SK-N-MC (cell line): ENCODE measurements around the gene GSTM5.

Source experiments
- EZH2 ChIP-seq: fragments of 200-600 bp; sonication (generic); IDR thresholded peaks from one replicate; pipeline ENCODE4 v1.6.1; 2017; ENCODE audit warnings: antibody characterized with exemption
- FOXP2 ChIP-seq: optimal IDR thresholded peaks from 2 replicates; pipeline ENCODE3; 2011; ENCODE audit warnings: mild to moderate bottlenecking, moderate library complexity; ENCODE audit not compliant: insufficient read depth; ENCODE audit errors: extremely low read length, control extremely low read depth
- POLR2AphosphoS5 ChIP-seq: IDR thresholded peaks from 2 replicates; pipeline ENCODE4 v1.6.1; 2012; ENCODE audit warnings: mild to moderate bottlenecking, low read depth, low read length, borderline replicate concordance

DNA sequence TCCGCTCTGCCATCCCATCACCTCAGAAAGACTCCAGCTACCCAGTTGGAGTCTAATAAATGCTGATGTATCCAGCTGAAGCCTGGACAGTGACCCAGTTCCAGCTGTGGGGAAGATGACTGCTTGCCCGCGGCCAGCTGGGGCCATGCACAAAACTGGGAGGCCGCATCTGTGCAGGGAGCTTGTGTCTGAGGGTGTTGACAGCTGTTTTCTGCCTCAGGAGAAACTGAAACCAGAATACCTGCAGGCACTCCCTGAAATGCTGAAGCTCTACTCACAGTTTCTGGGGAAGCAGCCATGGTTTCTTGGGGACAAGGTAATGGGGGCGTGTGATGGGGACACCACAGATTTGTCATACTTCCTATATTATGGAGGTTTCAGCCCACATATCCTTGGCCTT is 41.0 kb upstream of the GSTM5 start:
- TF ChIP-seq EZH2 (no peak), POLR2AphosphoS5 (no peak), FOXP2 (no peak)
